HCT116 (cell line): ENCODE measurements around the gene TMEM208. TPM values are rescaled to one million over a fixed set of nuclear protein-coding genes. Genes with fewer than 3 reads are reported as not detected.

Experiments used
- ATAC-seq: fragments of 200-7000 bp; cut with Tn5 transposase; 2 replicates; pipeline ENCODE4 v1.9.1; 2020; ENCODE audit warnings: mild to moderate bottlenecking, moderate library complexity
- BruUV-seq: library from RNA; stranded (reverse); fragments of 400-500 nt; replicated peaks from 2 replicates; lab custom pipeline; 2021; lab: Mats Ljungman, UMichigan
- CTCF ChIA-PET: fragments of 300-600 bp; sonication (Branson Sonifier 250); formaldehyde crosslinking; loops from one replicate; lab custom pipeline; 2021; ENCODE audit warnings: antibody characterized with exemption; lab: Charles Lee
- POLR2A ChIA-PET: fragments of 300-600, 350-600 bp; sonication (Branson Sonifier 250); formaldehyde crosslinking; loops from one replicate; lab custom pipeline; 2021; ENCODE audit warnings: antibody characterized with exemption; lab: Charles Lee
- RAD21 ChIA-PET, 2 experiments: fragments of 300-600 bp; sonication (Branson Sonifier 250); formaldehyde crosslinking; loops; one replicate each; lab custom pipeline; 2023; ENCODE audit warnings: low total read pairs in 2 of 2; ENCODE audit not compliant: uncharacterized antibody in 2 of 2, unreplicated experiment in 2 of 2, low non-redundant PET in 1 of 2; lab: Charles Lee
- DNase-seq: peaks from one replicate; pipeline ENCODE4 v3.0.0-alpha.2; 2010; ENCODE audit warnings: low read depth, low spot score
- H2AFZ ChIP-seq: fragments of 200-600 bp; shearing (Covaris generic), sonication (generic); 2 replicates; pipeline ENCODE4 v1.6.1; 2017; ENCODE audit warnings: low read depth, mixed run types, mixed read lengths, antibody characterized with exemption, low read length; ENCODE audit not compliant: poor library complexity, severe bottlenecking
- H3K27ac ChIP-seq: 2 replicates; pipeline ENCODE4 v1.5.1; 2012; ENCODE audit warnings: low read depth, low read length
- H3K27me3 ChIP-seq: fragments of 200-600 bp; sonication (generic); 2 replicates; pipeline ENCODE4 v1.6.1; 2016; ENCODE audit warnings: mixed run types, low read length, mixed read lengths; ENCODE audit not compliant: insufficient read depth
- H3K36me3 ChIP-seq, 2 experiments: fragments of 200-500 bp in 1 of 2; fragments of 200-600 bp in 1 of 2; sonication (Bioruptor generic) in 1 of 2; sonication (generic) in 1 of 2; 2 replicates each; pipeline versions ENCODE4 v1.5.1 to v1.6.1; 2014 to 2016; ENCODE audit warnings: low read length in 2 of 2, inconsistent platforms in 1 of 2, mixed read lengths in 1 of 2, mixed run types in 1 of 2; ENCODE audit not compliant: insufficient read depth in 2 of 2, control insufficient read depth in 1 of 2
- H3K4me1 ChIP-seq, 2 experiments: fragments of 200-600 bp in 1 of 2; sonication (generic) in 1 of 2; 2 replicates each; pipeline versions ENCODE4 v1.5.1 to v1.6.1; 2012 to 2017; ENCODE audit warnings: low read length in 2 of 2, inconsistent platforms in 1 of 2, mild to moderate bottlenecking in 1 of 2, mixed read lengths in 1 of 2, mixed run types in 1 of 2, moderate library complexity in 1 of 2; ENCODE audit not compliant: insufficient read depth in 2 of 2, control insufficient read depth in 1 of 2
- H3K4me2 ChIP-seq: fragments of 200-600 bp; sonication (generic); 2 replicates; pipeline ENCODE4 v1.6.1; 2017; ENCODE audit warnings: mixed run types, low read length, mixed read lengths
- H3K4me3 ChIP-seq, 2 experiments: fragments of 200-600 bp in 1 of 2; sonication (generic) in 1 of 2; replicated peaks in 1 of 2; 2 replicates each; pipeline ENCODE4 v1.5.1; 2011 to 2016; ENCODE audit warnings: low read length in 2 of 2, control low read depth in 1 of 2, low read depth in 1 of 2, mild to moderate bottlenecking in 1 of 2, mixed read lengths in 1 of 2, mixed run types in 1 of 2
- H3K79me2 ChIP-seq: fragments of 200-600 bp; sonication (generic); 2 replicates; pipeline ENCODE4 v1.6.1; 2017; ENCODE audit warnings: mild to moderate bottlenecking, mixed run types, low read length, moderate library complexity, mixed read lengths; ENCODE audit not compliant: insufficient read depth
- H3K9ac ChIP-seq: fragments of 200-600 bp; sonication (generic); 2 replicates; pipeline ENCODE4 v1.6.1; 2016; ENCODE audit warnings: low read length, mixed read lengths
- H3K9me2 ChIP-seq: fragments of 200-600 bp; sonication (generic), shearing (Covaris generic); 2 replicates; pipeline ENCODE4 v1.6.1; 2017; ENCODE audit warnings: mixed run types, mild to moderate bottlenecking, moderate library complexity; ENCODE audit not compliant: insufficient read depth
- H3K9me3 ChIP-seq, 2 experiments: fragments of 200-500 bp in 1 of 2; fragments of 200-600 bp in 1 of 2; sonication (Bioruptor generic) in 1 of 2; sonication (generic) in 1 of 2; 2 replicates each; pipeline ENCODE4 v1.6.1; 2014 to 2017; ENCODE audit warnings: low read length in 2 of 2, mixed read lengths in 2 of 2, inconsistent platforms in 1 of 2, low read depth in 1 of 2, mild to moderate bottlenecking in 1 of 2, mixed run types in 1 of 2, moderate library complexity in 1 of 2; ENCODE audit not compliant: control insufficient read depth in 1 of 2, insufficient read depth in 1 of 2
- H4K20me1 ChIP-seq: fragments of 200-600 bp; sonication (generic), shearing (Covaris generic); 2 replicates; pipeline ENCODE4 v1.6.1; 2017; ENCODE audit warnings: mixed run types, mild to moderate bottlenecking, moderate library complexity; ENCODE audit not compliant: insufficient read depth
- CEBPB ChIP-seq: IDR thresholded peaks from 2 replicates; pipeline ENCODE4 v1.6.1; 2012; ENCODE audit warnings: low read depth
- ELF1 ChIP-seq: IDR thresholded peaks from 2 replicates; pipeline ENCODE4 v1.6.1; 2012; ENCODE audit warnings: low read depth, borderline replicate concordance
- FOSL1 ChIP-seq: IDR thresholded peaks from 2 replicates; pipeline ENCODE4 v1.6.1; 2012; ENCODE audit warnings: low read depth
- POLR2A ChIP-seq: IDR thresholded peaks from 2 replicates; pipeline ENCODE4 v1.7.0; 2011; ENCODE audit warnings: borderline replicate concordance; ENCODE audit not compliant: insufficient read depth, insufficient read length; ENCODE audit errors: extremely low read depth
- POLR2AphosphoS5 ChIP-seq: IDR thresholded peaks from 2 replicates; pipeline ENCODE4 v1.6.1; 2011; ENCODE audit warnings: mild to moderate bottlenecking, low read depth, low read length, moderate library complexity
- RAD21 ChIP-seq: IDR thresholded peaks from 2 replicates; pipeline ENCODE4 v1.6.1; 2012; ENCODE audit warnings: low read depth, mild to moderate bottlenecking
- TCF7L2 ChIP-seq: IDR thresholded peaks from 2 replicates; pipeline ENCODE4 v1.7.0; 2011; ENCODE audit warnings: borderline replicate concordance, inconsistent platforms; ENCODE audit not compliant: insufficient read depth, insufficient read length; ENCODE audit errors: extremely low read depth
- YY1 ChIP-seq: IDR thresholded peaks from 2 replicates; pipeline ENCODE4 v1.6.1; 2011; ENCODE audit warnings: low read length, low read depth, moderate library complexity, mild to moderate bottlenecking; ENCODE audit not compliant: insufficient replicate concordance; ENCODE audit errors: extremely low read depth
- ZFX ChIP-seq: fragments of 450-650 bp; IDR thresholded peaks from 2 replicates; pipeline ENCODE4 v1.6.1; 2017
- ZNF274 ChIP-seq: fragments of 200-500 bp; sonication (Bioruptor generic); IDR thresholded peaks from 2 replicates; pipeline ENCODE4 v1.6.1; 2014; ENCODE audit warnings: mild to moderate bottlenecking, low read depth, low read length, inconsistent platforms
- intact Hi-C: fragments of 100-400 bp; cut with micrococcal nuclease; formaldehyde crosslinking; loops from 2 replicates; pipeline ENCODE4 v1.10.0; 2022
- total RNA-seq: library from RNA; stranded (reverse); gene quantifications from one replicate; pipeline ENCODE4 v1.2.1, GENCODE V29; 2021; ENCODE audit not compliant: unreplicated experiment
- TF ChIP-seq, protein P1 (sequence below): IDR thresholded peaks from 2 replicates; pipeline ENCODE4 v1.6.1; 2012; ENCODE audit warnings: low read depth
- TF ChIP-seq, protein P2 (sequence below), 3 experiments: fragments of 200-600 bp in 1 of 3; sonication (generic) in 1 of 3; IDR thresholded peaks in 2 of 3; conservative IDR thresholded peaks in 1 of 3; 2 replicates each; pipeline ENCODE4 v1.5.1; 2012 to 2017; ENCODE audit warnings: low read depth in 2 of 3, low read length in 2 of 3, antibody characterized with exemption in 1 of 3, borderline replicate concordance in 1 of 3, control low read depth in 1 of 3, mild to moderate bottlenecking in 1 of 3, mixed read lengths in 1 of 3, mixed run types in 1 of 3, moderate library complexity in 1 of 3; ENCODE audit not compliant: insufficient read depth in 1 of 3
- TF ChIP-seq, protein P3 (sequence below): IDR thresholded peaks from 2 replicates; pipeline ENCODE4 v1.6.1; 2012
- TF ChIP-seq, protein P4 (sequence below): IDR thresholded peaks from 2 replicates; pipeline ENCODE4 v1.6.1; 2011; ENCODE audit warnings: mild to moderate bottlenecking, low read length, moderate library complexity; ENCODE audit not compliant: insufficient replicate concordance; ENCODE audit errors: extremely low read depth

TMEM208 gene
- total RNA-seq, 1 experiment from 2014 or later = 36.1 TPM

DNA sequence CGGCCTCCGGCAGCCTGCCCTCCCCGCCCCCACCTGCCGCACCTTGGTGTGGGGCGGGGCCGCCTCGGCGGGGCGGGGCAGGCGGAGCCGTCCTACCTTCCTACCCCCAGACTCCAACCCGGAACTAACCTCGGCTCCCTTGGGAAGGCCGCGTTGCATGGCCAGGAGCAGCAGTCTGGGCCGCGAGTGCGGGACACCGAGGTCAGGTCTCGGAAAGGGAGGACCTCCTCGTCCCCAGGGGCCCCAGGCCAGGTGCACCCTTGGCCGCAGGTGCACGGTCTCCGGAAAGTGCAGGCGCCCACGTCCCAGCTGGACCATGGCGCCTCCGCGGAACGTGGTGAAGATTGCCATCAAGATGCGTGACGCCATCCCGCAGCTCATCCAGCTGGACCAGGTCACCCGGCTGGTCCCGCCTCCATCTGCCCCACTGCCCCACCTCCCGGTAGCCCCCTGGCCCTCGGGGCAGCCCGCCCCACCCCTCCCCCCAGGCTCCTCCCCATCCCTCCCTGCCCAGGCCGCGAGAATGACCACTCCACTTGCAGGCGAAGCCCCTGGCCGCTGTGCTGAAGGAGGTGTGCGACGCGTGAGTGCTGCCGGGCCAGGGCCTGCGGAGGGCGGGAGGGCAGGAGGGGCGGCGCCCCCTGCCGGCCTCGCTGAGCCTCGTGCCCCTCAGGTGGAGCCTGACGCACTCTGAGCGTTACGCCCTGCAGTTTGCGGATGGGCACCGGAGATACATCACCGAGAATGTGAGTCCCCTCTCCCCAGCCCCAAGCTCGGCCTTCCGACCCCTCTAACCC is 27.7 kb upstream of the TMEM208 start, which contains the start of gene ELMO3:
Gene ELMO3 (plus strand): TSS at position 121 of the 797 bp plus-strand sequence. CDS start 196 bp downstream, at position 317.
- ChIA-PET POLR2A (interaction anchor here (2.3 kb wide), 1 partner anchor 46 kb away, joined by 8 read pairs; no protein-coding TSS in a partner anchor), RAD21 (no interaction called here), CTCF (interaction anchor here (0.8 to 2.3 kb wide), 20 partner anchors 10 to 304 kb away, joined by 3 to 14 read pairs (median 5); partner anchors contain the start of genes ATP6V0D1, FHOD1 and TMEM208)
- H2AFZ ChIP-seq = no peak within 1 kb of the TSS
- peaks cover 32 to 45% of the 10 kb centered on the region in 2 experiments; a peak in 3 of 4 replicates for H3K36me3 ChIP-seq
- DNase-seq = no peak
- peak within 1 kb of the TSS; percentile 99 for H3K27ac ChIP-seq
- no peaks in the 10 kb centered on the region for H3K9me2 ChIP-seq
- peak within 1 kb of the TSS; percentile 97 for H3K4me2 ChIP-seq
- no peaks in the 10 kb centered on the region for H3K9me3 ChIP-seq
- H3K4me1 ChIP-seq = peaks cover 15 to 33% of the 10 kb centered on the region in 2 experiments
- ATAC-seq = peak; percentile 77
- peak within 1 kb of the TSS; percentile 75 for H3K9ac ChIP-seq
- intact Hi-C loops = no loop called here
- H3K4me3 ChIP-seq = peak within 1 kb of the TSS; percentile 78
- H3K79me2 ChIP-seq = peaks cover 35% of the 10 kb centered on the region
- no peaks in the 10 kb centered on the region; the same call in 1 of the 2 replicates for H4K20me1 ChIP-seq
- no TSS peak for BruUV-seq
- H3K27me3 ChIP-seq = no peaks in the 10 kb centered on the region
- TF ChIP-seq POLR2AphosphoS5 (peak; percentile 83), TCF7L2 (no peak), POLR2A (peak; percentile 16), ZFX (peak; percentile 58; the same call in 1 of the 2 replicates), YY1 (peak; percentile 32), FOSL1 (no peak), RAD21 (no peak), ZNF274 (no peak), CEBPB (no peak), ELF1 (no peak)
- TF ChIP-seq, protein P1, sequence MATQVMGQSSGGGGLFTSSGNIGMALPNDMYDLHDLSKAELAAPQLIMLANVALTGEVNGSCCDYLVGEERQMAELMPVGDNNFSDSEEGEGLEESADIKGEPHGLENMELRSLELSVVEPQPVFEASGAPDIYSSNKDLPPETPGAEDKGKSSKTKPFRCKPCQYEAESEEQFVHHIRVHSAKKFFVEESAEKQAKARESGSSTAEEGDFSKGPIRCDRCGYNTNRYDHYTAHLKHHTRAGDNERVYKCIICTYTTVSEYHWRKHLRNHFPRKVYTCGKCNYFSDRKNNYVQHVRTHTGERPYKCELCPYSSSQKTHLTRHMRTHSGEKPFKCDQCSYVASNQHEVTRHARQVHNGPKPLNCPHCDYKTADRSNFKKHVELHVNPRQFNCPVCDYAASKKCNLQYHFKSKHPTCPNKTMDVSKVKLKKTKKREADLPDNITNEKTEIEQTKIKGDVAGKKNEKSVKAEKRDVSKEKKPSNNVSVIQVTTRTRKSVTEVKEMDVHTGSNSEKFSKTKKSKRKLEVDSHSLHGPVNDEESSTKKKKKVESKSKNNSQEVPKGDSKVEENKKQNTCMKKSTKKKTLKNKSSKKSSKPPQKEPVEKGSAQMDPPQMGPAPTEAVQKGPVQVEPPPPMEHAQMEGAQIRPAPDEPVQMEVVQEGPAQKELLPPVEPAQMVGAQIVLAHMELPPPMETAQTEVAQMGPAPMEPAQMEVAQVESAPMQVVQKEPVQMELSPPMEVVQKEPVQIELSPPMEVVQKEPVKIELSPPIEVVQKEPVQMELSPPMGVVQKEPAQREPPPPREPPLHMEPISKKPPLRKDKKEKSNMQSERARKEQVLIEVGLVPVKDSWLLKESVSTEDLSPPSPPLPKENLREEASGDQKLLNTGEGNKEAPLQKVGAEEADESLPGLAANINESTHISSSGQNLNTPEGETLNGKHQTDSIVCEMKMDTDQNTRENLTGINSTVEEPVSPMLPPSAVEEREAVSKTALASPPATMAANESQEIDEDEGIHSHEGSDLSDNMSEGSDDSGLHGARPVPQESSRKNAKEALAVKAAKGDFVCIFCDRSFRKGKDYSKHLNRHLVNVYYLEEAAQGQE = no peak
- TF ChIP-seq, protein P2, sequence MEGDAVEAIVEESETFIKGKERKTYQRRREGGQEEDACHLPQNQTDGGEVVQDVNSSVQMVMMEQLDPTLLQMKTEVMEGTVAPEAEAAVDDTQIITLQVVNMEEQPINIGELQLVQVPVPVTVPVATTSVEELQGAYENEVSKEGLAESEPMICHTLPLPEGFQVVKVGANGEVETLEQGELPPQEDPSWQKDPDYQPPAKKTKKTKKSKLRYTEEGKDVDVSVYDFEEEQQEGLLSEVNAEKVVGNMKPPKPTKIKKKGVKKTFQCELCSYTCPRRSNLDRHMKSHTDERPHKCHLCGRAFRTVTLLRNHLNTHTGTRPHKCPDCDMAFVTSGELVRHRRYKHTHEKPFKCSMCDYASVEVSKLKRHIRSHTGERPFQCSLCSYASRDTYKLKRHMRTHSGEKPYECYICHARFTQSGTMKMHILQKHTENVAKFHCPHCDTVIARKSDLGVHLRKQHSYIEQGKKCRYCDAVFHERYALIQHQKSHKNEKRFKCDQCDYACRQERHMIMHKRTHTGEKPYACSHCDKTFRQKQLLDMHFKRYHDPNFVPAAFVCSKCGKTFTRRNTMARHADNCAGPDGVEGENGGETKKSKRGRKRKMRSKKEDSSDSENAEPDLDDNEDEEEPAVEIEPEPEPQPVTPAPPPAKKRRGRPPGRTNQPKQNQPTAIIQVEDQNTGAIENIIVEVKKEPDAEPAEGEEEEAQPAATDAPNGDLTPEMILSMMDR (IDR thresholded peaks at IDR 0.05 in 2 of 3, conservative IDR thresholded peaks at IDR 0.05 in 1 of 3; ENCODE audit: borderline replicate concordance in 1 of 3, insufficient read depth in 1 of 3, low read depth in 2 of 3, low read length in 2 of 3) = peak in 2 of 3 experiments; percentile 58 to 75; a peak in 4 of 6 replicates
- TF ChIP-seq, protein P3, sequence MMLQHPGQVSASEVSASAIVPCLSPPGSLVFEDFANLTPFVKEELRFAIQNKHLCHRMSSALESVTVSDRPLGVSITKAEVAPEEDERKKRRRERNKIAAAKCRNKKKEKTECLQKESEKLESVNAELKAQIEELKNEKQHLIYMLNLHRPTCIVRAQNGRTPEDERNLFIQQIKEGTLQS = no peak
- TF ChIP-seq, protein P4, sequence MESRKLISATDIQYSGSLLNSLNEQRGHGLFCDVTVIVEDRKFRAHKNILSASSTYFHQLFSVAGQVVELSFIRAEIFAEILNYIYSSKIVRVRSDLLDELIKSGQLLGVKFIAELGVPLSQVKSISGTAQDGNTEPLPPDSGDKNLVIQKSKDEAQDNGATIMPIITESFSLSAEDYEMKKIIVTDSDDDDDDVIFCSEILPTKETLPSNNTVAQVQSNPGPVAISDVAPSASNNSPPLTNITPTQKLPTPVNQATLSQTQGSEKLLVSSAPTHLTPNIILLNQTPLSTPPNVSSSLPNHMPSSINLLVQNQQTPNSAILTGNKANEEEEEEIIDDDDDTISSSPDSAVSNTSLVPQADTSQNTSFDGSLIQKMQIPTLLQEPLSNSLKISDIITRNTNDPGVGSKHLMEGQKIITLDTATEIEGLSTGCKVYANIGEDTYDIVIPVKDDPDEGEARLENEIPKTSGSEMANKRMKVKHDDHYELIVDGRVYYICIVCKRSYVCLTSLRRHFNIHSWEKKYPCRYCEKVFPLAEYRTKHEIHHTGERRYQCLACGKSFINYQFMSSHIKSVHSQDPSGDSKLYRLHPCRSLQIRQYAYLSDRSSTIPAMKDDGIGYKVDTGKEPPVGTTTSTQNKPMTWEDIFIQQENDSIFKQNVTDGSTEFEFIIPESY = no peak
